Mesodermal cell (in vitro differentiated cells): ENCODE measurements around the gene TCERG1L.

Source experiments
- H3K27ac ChIP-seq: 2 replicates; pipeline ENCODE4 v1.7.0; 2013; ENCODE audit warnings: mild to moderate bottlenecking, low read depth, low read length, moderate library complexity; ENCODE audit not compliant: severe bottlenecking
- H3K36me3 ChIP-seq: 2 replicates; pipeline ENCODE4 v1.7.1; 2013; ENCODE audit warnings: mild to moderate bottlenecking, low read length, moderate library complexity; ENCODE audit not compliant: control insufficient read depth, insufficient read depth
- H3K4me1 ChIP-seq: one replicate; pipeline ENCODE4 v1.7.1; 2013; ENCODE audit warnings: mild to moderate bottlenecking, low read length; ENCODE audit not compliant: insufficient read depth, control insufficient read depth, poor library complexity, severe bottlenecking
- H3K4me3 ChIP-seq: 2 replicates; pipeline ENCODE4 v1.7.0; 2013; ENCODE audit warnings: low read length, control low read depth, mild to moderate bottlenecking; ENCODE audit not compliant: insufficient read depth, poor library complexity, severe bottlenecking; ENCODE audit errors: extremely low read depth
- H3K9me3 ChIP-seq: 2 replicates; pipeline ENCODE4 v1.7.1; 2013; ENCODE audit warnings: mild to moderate bottlenecking, low read length, moderate library complexity; ENCODE audit not compliant: control insufficient read depth
- WGBS, 2 experiments: methylation state at CpG; one replicate each; pipeline ENCODE4 v1.1.5; 2013; ENCODE audit warnings: missing lambda C conversion rate in 2 of 2; ENCODE audit not compliant: insufficient coverage in 2 of 2; 5-methylcytosine and 5-hydroxymethylcytosine counted together

The TCERG1L gene

GRCh38 chr10:131206111-131206995 lies 105.2 kb downstream of the TCERG1L start:
- Histone ChIP-seq H3K4me1 (no peaks in the 10 kb centered on the region), H3K4me3 (no peak overlapping the region), H3K36me3 (no peaks in the 10 kb centered on the region), H3K27ac (no peak overlapping the region), H3K9me3 (no peaks in the 10 kb centered on the region)
- WGBS, 2 experiments: 87% methylated on average over 23 to 26 of the region's 26 CpGs

GRCh38 chr10:131205556-131205955 lies 106.0 kb downstream of the TCERG1L start:
- WGBS, 2 experiments: 94 to 95% methylated on average over 9 of the region's 9 CpGs
- Histone ChIP-seq H3K9me3 (no peaks in the 10 kb centered on the region), H3K27ac (no peak overlapping the region), H3K4me3 (no peak overlapping the region), H3K36me3 (no peaks in the 10 kb centered on the region), H3K4me1 (no peaks in the 10 kb centered on the region)

GRCh38 chr10:131204406-131205152 lies 106.9 kb downstream of the TCERG1L start:
- H3K27ac ChIP-seq: no peak overlapping the region
- no peaks in the 10 kb centered on the region for H3K36me3 ChIP-seq
- H3K9me3 ChIP-seq: no peaks in the 10 kb centered on the region
- no peaks in the 10 kb centered on the region for H3K4me1 ChIP-seq
- WGBS, 2 experiments: 93 to 97% methylated on average over 9 to 10 of the region's 11 CpGs
- H3K4me3 ChIP-seq: no peak overlapping the region

GRCh38 chr10:131203456-131204357 lies 107.8 kb downstream of the TCERG1L start:
- Histone ChIP-seq H3K36me3 (no peaks in the 10 kb centered on the region), H3K4me1 (no peaks in the 10 kb centered on the region), H3K9me3 (no peaks in the 10 kb centered on the region), H3K27ac (no peak overlapping the region), H3K4me3 (no peak overlapping the region)
- 90 to 95% methylated on average over 13 to 14 of the region's 22 CpGs for WGBS, 2 experiments

GRCh38 chr10:131202990-131203389 lies 108.5 kb downstream of the TCERG1L start:
- H3K9me3 ChIP-seq: no peaks in the 10 kb centered on the region
- H3K4me3 ChIP-seq: no peak overlapping the region
- H3K36me3 ChIP-seq: no peaks in the 10 kb centered on the region
- H3K27ac ChIP-seq: no peak overlapping the region
- 95 to 97% methylated on average over 7 to 10 of the region's 11 CpGs for WGBS, 2 experiments
- H3K4me1 ChIP-seq: no peaks in the 10 kb centered on the region

- H3K4me1 ChIP-seq: no peaks in the 10 kb centered on the region
- no peak overlapping the region for H3K4me3 ChIP-seq
- no peaks in the 10 kb centered on the region for H3K9me3 ChIP-seq
- H3K36me3 ChIP-seq: no peaks in the 10 kb centered on the region
- 91 to 95% methylated on average over 30 to 31 of the region's 33 CpGs for WGBS, 2 experiments
- H3K27ac ChIP-seq: no peak overlapping the region
Observed at GRCh38 chr10:131201741-131202515, 109.6 kb downstream of the TCERG1L start.

- Histone ChIP-seq H3K27ac (no peak overlapping the region), H3K4me3 (no peak overlapping the region), H3K36me3 (no peaks in the 10 kb centered on the region), H3K9me3 (no peaks in the 10 kb centered on the region), H3K4me1 (no peaks in the 10 kb centered on the region)
- WGBS, 2 experiments: 92 to 93% methylated on average over 18 to 20 of the region's 21 CpGs
Observed at GRCh38 chr10:131200856-131201470, 110.6 kb downstream of the TCERG1L start.

GRCh38 chr10:131199646-131200045 lies 111.9 kb downstream of the TCERG1L start:
- H3K9me3 ChIP-seq: no peaks in the 10 kb centered on the region
- H3K4me3 ChIP-seq: no peak overlapping the region
- H3K36me3 ChIP-seq: no peaks in the 10 kb centered on the region
- no peak overlapping the region for H3K27ac ChIP-seq
- no peaks in the 10 kb centered on the region for H3K4me1 ChIP-seq
- 47 to 48% methylated on average over 6 of the region's 6 CpGs for WGBS, 2 experiments

GRCh38 chr10:131198843-131199242 lies 112.7 kb downstream of the TCERG1L start:
- no peak overlapping the region for H3K4me3 ChIP-seq
- no peaks in the 10 kb centered on the region for H3K9me3 ChIP-seq

More at GRCh38 chr10:131198843-131199242, 112.7 kb downstream of the TCERG1L start:
- Histone ChIP-seq H3K4me1 (no peaks in the 10 kb centered on the region), H3K27ac (no peak overlapping the region), H3K36me3 (no peaks in the 10 kb centered on the region)
- WGBS, 2 experiments: 88 to 89% methylated on average over 6 to 7 of the region's 7 CpGs
